GM12892 (cell line): ENCODE results near the gene BMERB1.
"Not testable (repeated sequence)": the region's sequence is repeated elsewhere in the genome, so short reads cannot be mapped to it uniquely, and the experiment has no call there.

Experiments used
- POLR2A ChIP-seq: IDR thresholded peaks from 2 replicates; pipeline ENCODE4 v1.6.1; 2011; ENCODE audit warnings: low read depth, low read length, control low read depth
- POLR2AphosphoS5 ChIP-seq: IDR thresholded peaks from 2 replicates; pipeline ENCODE4 v1.6.1; 2011; ENCODE audit warnings: low read depth, low read length, control low read depth
- TAF1 ChIP-seq: IDR thresholded peaks from 2 replicates; pipeline ENCODE4 v1.6.1; 2011; ENCODE audit warnings: low read depth, mild to moderate bottlenecking, control low read depth, low read length, borderline replicate concordance

DNA sequence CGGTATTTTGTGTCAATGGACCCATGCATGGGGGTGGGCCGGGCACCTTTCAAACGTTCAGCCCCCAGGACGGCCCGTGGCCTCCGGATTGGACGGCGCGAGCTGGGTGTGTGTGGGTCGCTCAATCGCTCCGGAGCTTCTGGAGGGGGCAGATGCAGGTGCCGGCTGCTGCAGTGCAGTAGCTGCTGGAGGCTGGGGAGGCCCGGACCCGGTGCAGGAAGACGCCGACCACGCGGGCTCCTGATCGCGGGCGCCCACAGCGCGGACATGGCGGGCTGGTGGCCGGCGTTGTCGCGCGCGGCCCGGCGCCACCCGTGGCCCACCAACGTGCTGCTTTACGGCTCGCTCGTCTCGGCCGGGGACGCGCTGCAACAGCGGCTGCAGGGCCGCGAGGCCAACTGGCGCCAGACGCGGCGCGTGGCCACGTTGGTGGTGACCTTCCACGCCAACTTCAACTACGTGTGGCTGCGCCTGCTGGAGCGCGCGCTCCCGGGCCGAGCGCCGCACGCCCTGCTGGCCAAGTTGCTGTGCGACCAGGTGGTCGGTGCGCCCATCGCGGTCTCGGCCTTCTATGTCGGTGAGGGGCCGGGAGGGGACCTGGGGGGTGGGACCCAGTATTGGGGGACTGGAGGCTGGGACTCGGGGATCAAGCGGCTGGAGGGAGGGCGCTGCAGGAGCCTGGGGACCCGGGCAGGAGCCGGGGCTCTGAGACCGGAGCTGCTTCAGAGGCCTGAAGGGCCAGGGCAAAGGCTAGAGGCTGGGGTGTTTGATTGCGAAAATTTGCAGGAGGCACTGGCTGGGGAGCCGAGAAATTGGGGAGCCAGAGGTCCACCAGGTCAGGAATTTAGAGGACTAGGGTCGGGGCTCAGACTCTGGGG, 38.5 kb upstream of the BMERB1 start, which contains the start of gene MPV17L:
- TF ChIP-seq POLR2AphosphoS5, POLR2A, TAF1: not testable (repeated sequence)
